Astrocyte (in vitro differentiated cells and primary cell): Measurements from ENCODE around the gene NSMF. TPM values are rescaled to one million over a fixed set of nuclear protein-coding genes. Genes with fewer than 3 reads are reported as not detected.
A peak's percentile ranks its signal among the peaks of the same experiment; 100 is the strongest.

Experiments used
- DNase-seq: peaks from one replicate; pipeline ENCODE4 v3.0.0-alpha.2; 2010; ENCODE audit warnings: low read depth
- FAIRE-seq: peaks from 2 replicates; lab custom pipeline; 2011; peaks lifted over from hg19 to GRCh38; lab: Jason Lieb, UNC
- H2AFZ ChIP-seq: 2 replicates; pipeline ENCODE4 v1.6.0; 2012; ENCODE audit warnings: low read depth, low read length, inconsistent platforms
- H3K27ac ChIP-seq: 2 replicates; pipeline ENCODE4 v1.5.1; 2011; ENCODE audit warnings: low read depth, low read length, inconsistent platforms
- H3K27me3 ChIP-seq: 2 replicates; pipeline ENCODE4 v1.6.0; 2011; ENCODE audit warnings: low read length, inconsistent platforms; ENCODE audit not compliant: insufficient read depth
- H3K36me3 ChIP-seq: 2 replicates; pipeline ENCODE4 v1.5.1; 2011; ENCODE audit warnings: low read length, inconsistent platforms; ENCODE audit not compliant: insufficient read depth
- H3K4me1 ChIP-seq: 2 replicates; pipeline ENCODE4 v1.5.1; 2011; ENCODE audit warnings: low read length, inconsistent platforms; ENCODE audit not compliant: insufficient read depth
- H3K4me2 ChIP-seq: 2 replicates; pipeline ENCODE4 v1.6.0; 2012; ENCODE audit warnings: low read length, inconsistent platforms
- H3K4me3 ChIP-seq: 2 replicates; pipeline ENCODE4 v1.5.1; 2011; ENCODE audit warnings: low read depth, mild to moderate bottlenecking, low read length, inconsistent platforms; ENCODE audit not compliant: insufficient read depth
- H3K79me2 ChIP-seq: 2 replicates; pipeline ENCODE4 v1.6.0; 2012; ENCODE audit warnings: mild to moderate bottlenecking, low read length, inconsistent platforms; ENCODE audit not compliant: insufficient read depth
- H3K9ac ChIP-seq: 2 replicates; pipeline ENCODE4 v1.6.0; 2012; ENCODE audit warnings: mild to moderate bottlenecking, low read length, inconsistent platforms
- H3K9me3 ChIP-seq: 2 replicates; pipeline ENCODE4 v1.5.1; 2012; ENCODE audit warnings: low read depth, mild to moderate bottlenecking, low read length, inconsistent platforms; ENCODE audit not compliant: insufficient read depth
- H4K20me1 ChIP-seq: 2 replicates; pipeline ENCODE4 v1.6.0; 2012; ENCODE audit warnings: low read length, inconsistent platforms; ENCODE audit not compliant: insufficient read depth
- H3K27ac Mint-ChIP-seq: one replicate; pipeline ENCODE4 v1.8.0; 2021; ENCODE audit warnings: mild to moderate bottlenecking, mixed read lengths; ENCODE audit not compliant: unreplicated experiment
- H3K27me3 Mint-ChIP-seq: one replicate; pipeline ENCODE4 v1.8.0; 2021; ENCODE audit warnings: low read depth, mixed read lengths; ENCODE audit not compliant: unreplicated experiment
- H3K36me3 Mint-ChIP-seq: one replicate; pipeline ENCODE4 v1.8.0; 2021; ENCODE audit warnings: low read depth, mixed read lengths; ENCODE audit not compliant: unreplicated experiment
- H3K4me1 Mint-ChIP-seq: one replicate; pipeline ENCODE4 v1.8.0; 2021; ENCODE audit warnings: low read depth, mixed read lengths; ENCODE audit not compliant: unreplicated experiment
- H3K4me3 Mint-ChIP-seq: one replicate; pipeline ENCODE4 v1.8.0; 2021; ENCODE audit warnings: mild to moderate bottlenecking, moderate library complexity, mixed read lengths; ENCODE audit not compliant: unreplicated experiment
- H3K9me3 Mint-ChIP-seq: one replicate; pipeline ENCODE4 v1.8.0; 2021; ENCODE audit warnings: mild to moderate bottlenecking, mixed read lengths; ENCODE audit not compliant: unreplicated experiment
- CTCF ChIP-seq: IDR thresholded peaks from 2 replicates; pipeline ENCODE4 v1.5.1; 2011; ENCODE audit warnings: low read depth, mild to moderate bottlenecking, inconsistent platforms, low read length, moderate library complexity; ENCODE audit not compliant: insufficient read depth
- EZH2 ChIP-seq: IDR thresholded peaks from 2 replicates; pipeline ENCODE4 v1.6.1; 2012; ENCODE audit warnings: mild to moderate bottlenecking, low read length, inconsistent platforms; ENCODE audit not compliant: insufficient read depth
- total RNA-seq: library from RNA; stranded (reverse); gene quantifications from 2 replicates; pipeline ENCODE4 v1.2.1, GENCODE V29; 2021

NSMF gene
- total RNA-seq, 1 donor from 2014 or later, result 50.5 TPM

- no peak for DNase-seq
- Histone ChIP-seq H3K4me1 (peaks cover 28% of the 10 kb centered on the region), H3K36me3 (no peaks in the 10 kb centered on the region), H3K27ac (peak overlapping the region; percentile 47), H2AFZ (no peak overlapping the region), H3K9ac (no peak overlapping the region), H4K20me1 (peaks cover 10% of the 10 kb centered on the region), H3K79me2 (peaks cover 6% of the 10 kb centered on the region), H3K27me3 (no peaks in the 10 kb centered on the region), H3K4me2 (peak overlapping the region; percentile 80), H3K9me3 (no peaks in the 10 kb centered on the region), H3K4me3 (no peak overlapping the region)
- Mint-ChIP-seq H3K4me3 (no peak overlapping the region), H3K4me1 (peaks cover 12% of the 10 kb centered on the region), H3K27me3 (no peaks in the 10 kb centered on the region), H3K27ac (no peak overlapping the region), H3K36me3 (no peaks in the 10 kb centered on the region), H3K9me3 (no peaks in the 10 kb centered on the region)
- FAIRE-seq, result no peak
- no peak for TF ChIP-seq EZH2
- TF ChIP-seq CTCF, result no peak
Measured at GRCh38 chr9:137412431-137412830, 46.7 kb downstream of the NSMF start.

GRCh38 chr9:137411645-137412380 lies 47.3 kb downstream of the NSMF start:
- peaks cover 32% of the 10 kb centered on the region for H3K4me1 ChIP-seq
- TF ChIP-seq CTCF (no peak), EZH2 (no peak)
- FAIRE-seq (no peak), DNase-seq (peak; percentile 91)
- H3K36me3 ChIP-seq, result no peaks in the 10 kb centered on the region
- peak overlapping the region; percentile 31 for H3K9ac ChIP-seq
- Mint-ChIP-seq H3K27me3 (no peaks in the 10 kb centered on the region), H3K4me1 (peaks cover 12% of the 10 kb centered on the region), H3K36me3 (no peaks in the 10 kb centered on the region), H3K27ac (no peak overlapping the region), H3K9me3 (no peaks in the 10 kb centered on the region), H3K4me3 (no peak overlapping the region)
- no peaks in the 10 kb centered on the region for H3K27me3 ChIP-seq
- peak overlapping the region; percentile 39 for H3K27ac ChIP-seq
- peaks cover 5% of the 10 kb centered on the region for H3K79me2 ChIP-seq
- H4K20me1 ChIP-seq, result peaks cover 10% of the 10 kb centered on the region
- peak overlapping the region; percentile 39 for H3K4me3 ChIP-seq
- H2AFZ ChIP-seq, result no peak overlapping the region
- peak overlapping the region; percentile 80 for H3K4me2 ChIP-seq
- no peaks in the 10 kb centered on the region for H3K9me3 ChIP-seq

GRCh38 chr9:137411260-137411644 lies 47.9 kb downstream of the NSMF start:
- Histone ChIP-seq H3K4me2 (peak overlapping the region; percentile 76), H3K4me1 (peaks cover 32% of the 10 kb centered on the region), H3K27me3 (no peaks in the 10 kb centered on the region), H3K27ac (no peak overlapping the region), H3K9ac (no peak overlapping the region), H3K9me3 (no peaks in the 10 kb centered on the region), H3K4me3 (peak overlapping the region; percentile 39), H4K20me1 (peaks cover 13% of the 10 kb centered on the region), H3K79me2 (no peaks in the 10 kb centered on the region), H2AFZ (no peak overlapping the region), H3K36me3 (no peaks in the 10 kb centered on the region)
- Mint-ChIP-seq H3K27me3 (no peaks in the 10 kb centered on the region), H3K9me3 (no peaks in the 10 kb centered on the region), H3K27ac (no peak overlapping the region), H3K36me3 (no peaks in the 10 kb centered on the region), H3K4me1 (peaks cover 12% of the 10 kb centered on the region), H3K4me3 (no peak overlapping the region)
- TF ChIP-seq EZH2, result no peak
- TF ChIP-seq CTCF, result no peak
- DNase-seq, result no peak
- no peak for FAIRE-seq
